ENCODE measurements around the gene ANAPC1. TPM values are rescaled to one million over a fixed set of nuclear protein-coding genes. Genes with fewer than 3 reads are reported as not detected.

The ANAPC1 gene
- total and polyA plus RNA-seq, 2 experiments from 2014 or later, result 17.8 to 175 TPM

- TF ChIP-seq ETS1 (IDR thresholded peaks at IDR 0.05) (no peak), ZNF462 (CRISPR knock-in tag; IDR thresholded peaks at IDR 0.05) (no peak), EZH2 (IDR thresholded peaks at IDR 0.05; ENCODE audit: low read depth, unreplicated experiment) (no peak), ZNF331 (CRISPR knock-in tag; IDR thresholded peaks at IDR 0.05; ENCODE audit: low read depth) (no peak), REST (IDR thresholded peaks at IDR 0.05; ENCODE audit: unreplicated experiment) (no peak), JUNB (IDR thresholded peaks at IDR 0.05; ENCODE audit: unreplicated experiment) (no peak), ZNF114 (CRISPR knock-in tag; IDR thresholded peaks at IDR 0.05) (no peak), POLR2AphosphoS5 (IDR thresholded peaks at IDR 0.05; ENCODE audit: low read depth) (no peak)
- Mint-ChIP-seq H3K27ac (peak overlapping the region; percentile 24; the same call in 1 of the 2 replicates), H3K4me3 (no peak overlapping the region), H3K4me1 (peaks cover 10% of the 10 kb centered on the region), H3K36me3 (ENCODE audit: low read depth) (peaks cover 30% of the 10 kb centered on the region), H3K27me3 (ENCODE audit: insufficient read depth, low read depth, poor library complexity) (peaks cover 5% of the 10 kb centered on the region), H3K9me3 (peaks cover 2% of the 10 kb centered on the region; the same call in 1 of the 3 replicates)
- no peaks in the 10 kb centered on the region for H4K20me1 ChIP-seq (replicated peaks; ENCODE audit: insufficient read depth)
- H3K36me3 ChIP-seq (ENCODE audit: insufficient read depth), result no peaks in the 10 kb centered on the region
- no peaks in the 10 kb centered on the region for H3K27me3 ChIP-seq (ENCODE audit: insufficient read depth)
- DNase-seq (ENCODE audit: low spot score) (no peak), ATAC-seq (no peak)
- no peak overlapping the region for H3K4me2 ChIP-seq
- H3K4me3 ChIP-seq, result no peak overlapping the region
- H3K79me2 ChIP-seq (replicated peaks; ENCODE audit: insufficient read depth), result no peaks in the 10 kb centered on the region
- H3K9me2 ChIP-seq (ENCODE audit: insufficient read depth), result no peaks in the 10 kb centered on the region
- H2AFZ ChIP-seq, result no peak overlapping the region
- no peaks in the 10 kb centered on the region for H3F3A ChIP-seq (replicated peaks; ENCODE audit: low read depth)
- no peaks in the 10 kb centered on the region for H3K4me1 ChIP-seq (ENCODE audit: insufficient read depth)
- no peak overlapping the region for H3K27ac ChIP-seq (ENCODE audit: low read depth)
Observed at GRCh38 chr2:111930875-111931274, 46.9 kb upstream of the ANAPC1 start.
